ENCODE results near the gene CT45A3.

DNA sequence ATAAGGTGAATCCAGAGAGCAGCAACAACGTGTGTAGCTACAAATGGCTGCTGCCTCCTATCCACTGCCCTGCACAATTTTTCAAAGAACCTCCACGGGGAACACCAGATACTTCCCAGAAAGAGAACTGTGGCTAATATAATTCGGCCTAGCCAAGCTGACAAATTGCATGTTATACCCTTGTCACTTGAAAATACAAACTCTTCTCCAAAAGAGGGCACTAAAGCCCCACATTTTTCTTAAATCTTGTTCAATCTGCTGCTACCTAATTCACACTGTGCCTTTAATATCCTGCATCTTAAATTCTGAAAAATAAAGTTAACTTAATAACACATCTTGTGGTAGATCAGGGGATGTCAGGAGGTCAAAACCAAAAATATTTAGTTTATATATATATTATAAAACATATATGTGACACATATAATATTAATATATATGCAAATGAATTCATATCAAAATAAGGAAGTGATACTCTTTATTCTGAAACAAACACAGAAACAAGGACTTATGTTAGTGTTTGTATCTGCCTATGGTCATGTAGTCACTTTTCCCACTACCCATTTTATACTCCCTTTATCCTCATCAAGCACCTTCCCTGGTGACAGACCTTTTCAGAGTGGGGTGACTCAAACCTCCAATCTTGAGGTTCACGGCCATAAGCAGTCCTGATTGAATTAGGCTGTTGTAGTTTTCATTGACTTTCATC, 30.5 kb downstream of the CT45A3 start:
- TF ChIP-seq, protein P1, sequence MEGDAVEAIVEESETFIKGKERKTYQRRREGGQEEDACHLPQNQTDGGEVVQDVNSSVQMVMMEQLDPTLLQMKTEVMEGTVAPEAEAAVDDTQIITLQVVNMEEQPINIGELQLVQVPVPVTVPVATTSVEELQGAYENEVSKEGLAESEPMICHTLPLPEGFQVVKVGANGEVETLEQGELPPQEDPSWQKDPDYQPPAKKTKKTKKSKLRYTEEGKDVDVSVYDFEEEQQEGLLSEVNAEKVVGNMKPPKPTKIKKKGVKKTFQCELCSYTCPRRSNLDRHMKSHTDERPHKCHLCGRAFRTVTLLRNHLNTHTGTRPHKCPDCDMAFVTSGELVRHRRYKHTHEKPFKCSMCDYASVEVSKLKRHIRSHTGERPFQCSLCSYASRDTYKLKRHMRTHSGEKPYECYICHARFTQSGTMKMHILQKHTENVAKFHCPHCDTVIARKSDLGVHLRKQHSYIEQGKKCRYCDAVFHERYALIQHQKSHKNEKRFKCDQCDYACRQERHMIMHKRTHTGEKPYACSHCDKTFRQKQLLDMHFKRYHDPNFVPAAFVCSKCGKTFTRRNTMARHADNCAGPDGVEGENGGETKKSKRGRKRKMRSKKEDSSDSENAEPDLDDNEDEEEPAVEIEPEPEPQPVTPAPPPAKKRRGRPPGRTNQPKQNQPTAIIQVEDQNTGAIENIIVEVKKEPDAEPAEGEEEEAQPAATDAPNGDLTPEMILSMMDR (conservative IDR thresholded peaks at IDR 0.05; ENCODE audit: low read depth, low read length), result peak; percentile 32; the same call in 1 of the 2 replicates
- no peak for TF ChIP-seq EZH2 (IDR thresholded peaks at IDR 0.05; ENCODE audit: borderline replicate concordance, low read depth, low read length, poor library complexity, severe bottlenecking)
